D721Med (cell line): ENCODE data around the gene BAIAP2.

Experiments
- DNase-seq: peaks from one replicate; pipeline ENCODE4 v3.0.0; 2011; ENCODE audit warnings: low spot score; ENCODE audit not compliant: insufficient read length
- FAIRE-seq: peaks from 2 replicates; lab custom pipeline; 2011; peaks lifted over from hg19 to GRCh38; lab: Jason Lieb, UNC
- CTCF ChIP-seq: IDR thresholded peaks from 2 replicates; pipeline ENCODE4 v1.5.1; 2012; ENCODE audit warnings: mild to moderate bottlenecking, control low read depth; ENCODE audit not compliant: insufficient read depth; ENCODE audit errors: missing control alignments

The BAIAP2 gene

GRCh38 chr17:81020443-81020766 lies 14.5 kb upstream of the BAIAP2 start:
- FAIRE-seq (no peak), DNase-seq (no peak)
- no peak for TF ChIP-seq CTCF

- no peak for TF ChIP-seq CTCF
- FAIRE-seq (no peak), DNase-seq (no peak)
Observed at GRCh38 chr17:81020767-81021497, 14.0 kb upstream of the BAIAP2 start.

- FAIRE-seq (no peak), DNase-seq (no peak)
- no peak for TF ChIP-seq CTCF
Observed at GRCh38 chr17:81021531-81022343, 13.2 kb upstream of the BAIAP2 start.

- DNase-seq (no peak), FAIRE-seq (no peak)
- no peak for TF ChIP-seq CTCF
Observed at GRCh38 chr17:81022344-81022676, 12.6 kb upstream of the BAIAP2 start.

- FAIRE-seq (no peak), DNase-seq (no peak)
- TF ChIP-seq CTCF, result no peak
Observed at GRCh38 chr17:81025065-81025740, 9.7 kb upstream of the BAIAP2 start.

- DNase-seq, result no peak
- TF ChIP-seq CTCF, result no peak
- no peak for FAIRE-seq
Observed at GRCh38 chr17:81025741-81026129, 9.2 kb upstream of the BAIAP2 start.
